Colonic mucosa (tissue), 4 donors: Measurements from ENCODE around the gene GCA. TPM values are rescaled to one million over a fixed set of nuclear protein-coding genes. Genes with fewer than 3 reads are reported as not detected.

ENCODE experiments used
- DNase-seq: peaks from one replicate; pipeline ENCODE4 v3.0.0-alpha.2; 2020
- H3K27ac ChIP-seq: fragments of 200-600 bp; one replicate; pipeline ENCODE4 v1.8.0; 2021
- H3K27me3 ChIP-seq: fragments of 200-600 bp; one replicate; pipeline ENCODE4 v1.8.0; 2021
- H3K36me3 ChIP-seq: fragments of 200-600 bp; one replicate; pipeline ENCODE4 v1.8.0; 2021
- H3K4me1 ChIP-seq: fragments of 200-600 bp; one replicate; pipeline ENCODE4 v1.8.0; 2021; ENCODE audit warnings: mild to moderate bottlenecking
- H3K4me3 ChIP-seq: fragments of 200-600 bp; one replicate; pipeline ENCODE4 v1.8.0; 2021
- H3K9ac ChIP-seq, 2 donors: one replicate each; pipeline ENCODE4 v1.7.0; 2013; ENCODE audit warnings: control low read depth in 2 of 2, low read depth in 2 of 2, low read length in 2 of 2
- H3K9me3 ChIP-seq: fragments of 200-600 bp; one replicate; pipeline ENCODE4 v1.8.0; 2021
- intact Hi-C: fragments of 100-400 bp; cut with DNase I; formaldehyde crosslinking; loops from one replicate; pipeline ENCODE4 v1.14.1; 2022
- total RNA-seq, 2 donors: library from RNA; stranded (reverse); fragmentation: NEBNext Ultra II Directional in 1 of 2; extraction: Animal tissue kit (Norgen Biotek cat#: 25700) in 1 of 2; gene quantifications; one replicate each; pipeline ENCODE4 v1.2.1, GENCODE V29; 2021
- TF ChIP-seq, protein P1 (sequence below): fragments of 200-600 bp; IDR thresholded peaks from one replicate; pipeline ENCODE4 v1.8.0; 2022; ENCODE audit warnings: antibody characterized with exemption, mild to moderate bottlenecking
- donor health status: healthy.
- donor health status: DM: no; HTN: no; CAD: no.
- donor health status: DM: no; HTN: no; CAD: no.

GCA gene
- total RNA-seq, 2 donors from 2014 or later: 22.1 to 30.9 TPM

DNA sequence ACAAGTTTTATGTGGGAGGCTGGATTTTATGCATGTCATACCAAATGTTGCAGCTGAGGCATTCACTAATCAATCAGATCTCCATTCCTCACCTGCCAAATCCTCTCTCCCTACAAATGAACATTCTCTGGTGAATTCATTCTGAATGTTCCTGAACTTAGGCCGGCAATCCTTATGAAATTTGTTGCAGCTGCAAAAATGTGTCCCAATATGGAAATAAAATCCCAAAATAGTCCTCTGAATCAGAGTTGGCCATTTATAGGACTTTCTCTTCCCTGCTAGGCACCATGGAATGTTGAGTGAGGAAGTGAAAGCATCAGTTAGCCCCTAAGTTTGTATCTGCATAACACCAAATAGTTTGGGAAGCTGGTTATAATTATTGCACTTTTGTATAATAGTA, 25.6 kb downstream of the GCA start:
- TF ChIP-seq, protein P1, sequence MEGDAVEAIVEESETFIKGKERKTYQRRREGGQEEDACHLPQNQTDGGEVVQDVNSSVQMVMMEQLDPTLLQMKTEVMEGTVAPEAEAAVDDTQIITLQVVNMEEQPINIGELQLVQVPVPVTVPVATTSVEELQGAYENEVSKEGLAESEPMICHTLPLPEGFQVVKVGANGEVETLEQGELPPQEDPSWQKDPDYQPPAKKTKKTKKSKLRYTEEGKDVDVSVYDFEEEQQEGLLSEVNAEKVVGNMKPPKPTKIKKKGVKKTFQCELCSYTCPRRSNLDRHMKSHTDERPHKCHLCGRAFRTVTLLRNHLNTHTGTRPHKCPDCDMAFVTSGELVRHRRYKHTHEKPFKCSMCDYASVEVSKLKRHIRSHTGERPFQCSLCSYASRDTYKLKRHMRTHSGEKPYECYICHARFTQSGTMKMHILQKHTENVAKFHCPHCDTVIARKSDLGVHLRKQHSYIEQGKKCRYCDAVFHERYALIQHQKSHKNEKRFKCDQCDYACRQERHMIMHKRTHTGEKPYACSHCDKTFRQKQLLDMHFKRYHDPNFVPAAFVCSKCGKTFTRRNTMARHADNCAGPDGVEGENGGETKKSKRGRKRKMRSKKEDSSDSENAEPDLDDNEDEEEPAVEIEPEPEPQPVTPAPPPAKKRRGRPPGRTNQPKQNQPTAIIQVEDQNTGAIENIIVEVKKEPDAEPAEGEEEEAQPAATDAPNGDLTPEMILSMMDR: no peak
- no peaks in the 10 kb centered on the region for H3K27me3 ChIP-seq
- no peaks in the 10 kb centered on the region for H3K4me1 ChIP-seq
- no peaks in the 10 kb centered on the region for H3K9me3 ChIP-seq
- H3K9ac ChIP-seq: no peak overlapping the region
- intact Hi-C loops: no loop called here
- H3K36me3 ChIP-seq: no peaks in the 10 kb centered on the region
- no peak overlapping the region for H3K27ac ChIP-seq
- H3K4me3 ChIP-seq: no peak overlapping the region
- DNase-seq: no peak

DNA sequence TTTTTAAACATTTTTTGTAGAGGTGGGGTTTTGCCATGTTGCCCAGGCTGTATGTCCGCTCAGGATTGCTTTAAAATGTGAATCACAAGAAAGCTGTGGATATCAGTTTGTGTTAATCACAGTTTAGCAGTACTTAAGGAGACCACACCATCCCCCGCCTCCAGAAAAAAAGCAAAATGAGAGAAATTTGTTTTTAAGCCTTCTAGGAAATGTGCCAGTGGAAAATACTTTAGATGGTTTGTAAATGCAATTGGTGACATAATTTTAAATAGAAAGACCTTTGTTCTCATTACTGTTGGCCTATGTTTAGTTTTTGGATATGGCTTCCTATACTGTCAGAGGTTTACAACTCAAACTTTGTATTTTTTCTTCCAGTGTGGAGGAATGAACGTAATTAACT, 27.0 kb downstream of the GCA start:
- no peak for DNase-seq

GRCh38 chr2:162372818-162373217, 28.9 kb downstream of the GCA start:
- Histone ChIP-seq H3K4me1 (no peaks in the 10 kb centered on the region), H3K9me3 (no peaks in the 10 kb centered on the region), H3K27ac (no peak overlapping the region), H3K9ac (no peak overlapping the region), H3K36me3 (no peaks in the 10 kb centered on the region), H3K4me3 (no peak overlapping the region), H3K27me3 (no peaks in the 10 kb centered on the region)
- intact Hi-C loops: no loop called here
- DNase-seq: no peak
- TF ChIP-seq, protein P1: no peak

More for the DNA sequence above, 27.0 kb downstream of the GCA start:
- H3K27me3 ChIP-seq: no peaks in the 10 kb centered on the region
- TF ChIP-seq, protein P1: no peak
- H3K27ac ChIP-seq: no peak overlapping the region
- intact Hi-C loops: no loop called here
- H3K4me1 ChIP-seq: no peaks in the 10 kb centered on the region
- no peak overlapping the region for H3K9ac ChIP-seq
- H3K36me3 ChIP-seq: no peaks in the 10 kb centered on the region
- no peak overlapping the region for H3K4me3 ChIP-seq
- H3K9me3 ChIP-seq: no peaks in the 10 kb centered on the region

- intact Hi-C loops: no loop called here
- H3K9me3 ChIP-seq: no peaks in the 10 kb centered on the region
- DNase-seq: no peak
- no peaks in the 10 kb centered on the region for H3K36me3 ChIP-seq
- no peak overlapping the region for H3K4me3 ChIP-seq
- no peak overlapping the region for H3K27ac ChIP-seq
- no peaks in the 10 kb centered on the region for H3K27me3 ChIP-seq
- TF ChIP-seq, protein P1: no peak
- no peaks in the 10 kb centered on the region for H3K4me1 ChIP-seq
- H3K9ac ChIP-seq: no peak overlapping the region
These were observed 36.0 kb downstream of the GCA start for GRCh38 chr2:162379719-162380580.

- Histone ChIP-seq H3K36me3 (no peaks in the 10 kb centered on the region), H3K4me1 (no peaks in the 10 kb centered on the region), H3K4me3 (no peak overlapping the region), H3K9ac (no peak overlapping the region), H3K27me3 (no peaks in the 10 kb centered on the region), H3K27ac (no peak overlapping the region), H3K9me3 (no peaks in the 10 kb centered on the region)
- TF ChIP-seq, protein P1: no peak
- no peak for DNase-seq
- intact Hi-C loops: no loop called here
These were observed 37.9 kb downstream of the GCA start for GRCh38 chr2:162381851-162382250.
